Rectal smooth muscle tissue (tissue), 1 donor: ENCODE data around the gene FRMPD2.
"Not testable (repeated sequence)": the region's sequence is repeated elsewhere in the genome, so short reads cannot be mapped to it uniquely, and the experiment has no call there.

Experiments
- H3K27ac ChIP-seq: one replicate; pipeline ENCODE4 v1.7.0; 2013; ENCODE audit warnings: low read depth, low read length, inconsistent platforms
- H3K27me3 ChIP-seq: one replicate; pipeline ENCODE4 v1.7.0; 2013; ENCODE audit warnings: low read length; ENCODE audit not compliant: control insufficient read depth, insufficient read depth
- H3K36me3 ChIP-seq: one replicate; pipeline ENCODE4 v1.7.0; 2013; ENCODE audit warnings: low read length; ENCODE audit not compliant: control insufficient read depth, insufficient read depth
- H3K4me1 ChIP-seq: one replicate; pipeline ENCODE4 v1.7.0; 2013; ENCODE audit warnings: low read length; ENCODE audit not compliant: control insufficient read depth, insufficient read depth
- H3K4me3 ChIP-seq: one replicate; pipeline ENCODE4 v1.7.0; 2013; ENCODE audit warnings: low read length
- H3K9ac ChIP-seq: one replicate; pipeline ENCODE4 v1.7.0; 2013; ENCODE audit warnings: low read length

FRMPD2 gene

DNA sequence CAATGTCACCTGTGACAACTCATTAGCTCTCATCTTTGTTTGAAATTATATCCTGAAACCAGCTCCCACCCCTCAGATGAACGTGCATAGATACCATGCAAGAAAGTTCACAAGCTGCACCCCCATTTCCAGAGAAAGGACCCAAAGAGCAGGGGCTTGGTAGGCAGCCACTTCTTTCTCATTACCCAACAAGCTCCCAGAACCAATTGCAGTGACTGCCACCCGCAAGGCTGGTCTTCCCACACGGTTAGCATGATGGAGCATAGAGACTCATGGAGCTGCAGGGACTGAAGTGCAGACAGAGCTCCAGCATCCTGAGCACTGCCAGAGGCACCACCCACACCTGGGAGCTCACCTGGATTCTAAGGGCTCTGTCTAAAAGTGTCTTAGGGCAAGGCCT lies 28.5 kb downstream of the FRMPD2 start:
- Histone ChIP-seq H3K36me3 (no peaks in the 10 kb centered on the region), H3K4me1 (no peaks in the 10 kb centered on the region), H3K9ac (no peak overlapping the region), H3K4me3 (no peak overlapping the region), H3K27me3 (no peaks in the 10 kb centered on the region), H3K27ac (no peak overlapping the region)

DNA sequence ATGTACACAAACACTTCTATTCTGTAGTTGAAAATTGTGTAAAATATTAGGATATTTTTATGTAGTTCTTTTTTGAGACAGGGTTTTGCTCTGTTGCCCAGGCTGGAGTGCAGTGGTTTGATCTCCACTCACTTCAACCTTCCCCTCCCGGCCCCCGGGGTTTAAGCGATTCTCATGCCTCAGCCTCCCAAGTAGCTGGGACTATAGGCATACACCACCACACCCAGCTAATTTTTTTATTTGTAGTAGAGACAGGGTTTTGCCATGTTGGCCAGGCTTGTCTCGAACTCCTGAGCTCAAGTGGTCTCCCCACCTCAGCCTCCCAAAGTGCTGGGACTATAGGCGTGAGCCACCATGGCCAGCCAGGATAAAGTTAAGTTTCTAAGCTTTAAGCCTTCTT lies 30.6 kb downstream of the FRMPD2 start:
- H3K4me3 ChIP-seq, H3K36me3 ChIP-seq, H3K4me1 ChIP-seq: not testable (repeated sequence)

DNA sequence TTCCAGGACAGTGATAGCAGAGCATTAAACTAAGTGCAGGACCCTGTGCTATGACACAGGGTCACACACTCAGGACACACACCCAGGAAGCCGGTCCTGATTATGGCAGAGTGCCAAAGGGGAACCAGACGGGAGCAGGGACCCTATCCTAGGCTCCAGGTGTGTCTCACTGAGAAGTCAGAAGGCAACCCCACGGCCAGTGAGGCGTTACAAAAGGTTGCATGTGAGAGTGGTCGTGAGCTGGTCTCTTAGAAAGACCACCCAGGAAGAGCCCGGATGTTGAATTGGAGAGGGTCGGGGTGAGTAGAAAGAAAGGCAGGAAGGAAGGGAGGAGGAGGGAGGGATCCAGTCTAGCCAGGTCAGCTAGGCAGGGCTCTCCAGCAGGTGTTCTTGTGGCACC lies 31.0 kb downstream of the FRMPD2 start:
- H3K9ac ChIP-seq: no peak overlapping the region
- no peak overlapping the region for H3K4me3 ChIP-seq
- H3K27ac ChIP-seq: no peak overlapping the region
- no peaks in the 10 kb centered on the region for H3K27me3 ChIP-seq
- no peaks in the 10 kb centered on the region for H3K4me1 ChIP-seq
- no peaks in the 10 kb centered on the region for H3K36me3 ChIP-seq

More for the DNA sequence above, 30.6 kb downstream of the FRMPD2 start:
- not testable (repeated sequence) for H3K27me3 ChIP-seq, H3K9ac ChIP-seq, H3K27ac ChIP-seq

DNA sequence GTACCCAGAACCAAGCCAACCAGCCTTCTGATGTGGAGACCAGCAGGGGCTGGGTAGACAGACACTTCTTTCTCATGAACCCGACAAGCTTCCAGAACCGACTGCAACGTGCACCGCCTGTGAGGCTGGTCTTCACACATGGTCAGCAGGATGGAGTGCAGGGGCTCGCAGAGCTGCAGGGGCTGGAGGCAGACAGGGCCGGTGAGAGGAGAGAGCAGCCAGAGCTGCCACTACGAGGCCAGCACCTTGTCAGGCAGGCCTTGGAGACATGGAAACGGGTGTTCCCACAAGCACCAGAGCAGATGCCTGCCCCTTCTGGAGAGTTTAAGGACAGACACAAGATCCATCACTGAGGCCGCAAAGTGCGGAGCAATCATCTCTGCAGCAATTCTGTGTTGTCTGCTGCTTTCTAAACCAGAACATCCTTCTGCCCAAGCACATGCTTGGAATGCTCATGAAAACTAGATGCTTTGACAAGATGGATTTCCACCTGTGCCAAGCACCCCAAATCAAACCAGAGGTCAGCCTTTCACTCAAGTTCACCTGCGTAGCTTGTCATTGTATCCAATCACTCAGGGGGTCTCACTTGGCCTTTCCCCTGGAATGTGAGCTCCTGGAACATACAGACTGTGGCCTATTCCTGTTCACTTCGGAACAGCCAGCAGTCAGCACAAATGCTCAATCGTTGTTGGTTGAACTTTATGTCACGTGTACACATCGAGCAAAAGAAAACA lies 32.2 kb downstream of the FRMPD2 start:
- H3K9ac ChIP-seq: no peak overlapping the region
- no peaks in the 10 kb centered on the region for H3K27me3 ChIP-seq
- no peak overlapping the region for H3K4me3 ChIP-seq

DNA sequence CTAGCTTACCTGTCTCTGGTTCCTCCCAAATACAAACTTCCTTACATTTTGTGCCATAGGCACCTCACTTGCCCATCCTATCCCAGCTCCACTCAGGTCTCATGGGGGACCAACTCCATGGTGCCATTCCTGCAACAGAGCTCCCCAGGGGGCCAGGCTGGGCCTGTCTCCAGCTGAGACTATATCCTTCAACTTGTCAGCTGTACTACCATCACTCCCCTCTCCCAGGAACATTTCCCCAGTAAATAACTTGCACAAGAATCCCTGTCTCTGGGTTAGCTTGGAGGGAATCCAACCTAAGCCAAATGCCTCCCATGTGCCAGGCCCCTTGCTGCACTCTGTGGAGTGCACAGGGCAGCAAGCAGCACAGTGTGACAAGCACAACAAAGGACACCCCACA lies 33.2 kb downstream of the FRMPD2 start:
- no peak overlapping the region for H3K9ac ChIP-seq
- no peaks in the 10 kb centered on the region for H3K4me1 ChIP-seq
- H3K4me3 ChIP-seq: no peak overlapping the region
- no peaks in the 10 kb centered on the region for H3K36me3 ChIP-seq
- H3K27ac ChIP-seq: no peak overlapping the region
- no peaks in the 10 kb centered on the region for H3K27me3 ChIP-seq

More for the DNA sequence above, 32.2 kb downstream of the FRMPD2 start:
- Histone ChIP-seq H3K36me3 (no peaks in the 10 kb centered on the region), H3K27ac (no peak overlapping the region), H3K4me1 (no peaks in the 10 kb centered on the region)

DNA sequence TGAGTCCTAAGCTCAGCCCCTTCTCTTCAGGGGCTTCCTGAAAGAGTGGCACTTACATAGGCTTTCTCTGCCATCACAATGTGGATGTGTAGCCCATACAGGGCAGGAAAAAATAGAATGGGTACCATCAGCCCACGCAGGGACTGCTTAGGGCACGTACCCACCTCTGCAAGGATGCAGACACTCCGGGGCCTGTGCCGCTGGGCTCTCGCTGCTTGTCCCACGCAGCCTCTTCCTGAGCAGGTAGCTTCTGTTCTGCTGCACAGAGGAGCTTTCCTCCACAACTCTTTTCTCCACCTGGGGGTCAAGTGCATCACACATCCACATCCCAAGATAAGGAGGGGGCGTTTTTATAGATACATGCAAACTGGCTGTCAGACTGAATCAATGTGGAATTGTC lies 34.3 kb downstream of the FRMPD2 start:
- no peak overlapping the region for H3K9ac ChIP-seq
- no peak overlapping the region for H3K4me3 ChIP-seq
- no peaks in the 10 kb centered on the region for H3K27me3 ChIP-seq
- no peaks in the 10 kb centered on the region for H3K4me1 ChIP-seq
- H3K36me3 ChIP-seq: no peaks in the 10 kb centered on the region
- no peak overlapping the region for H3K27ac ChIP-seq

DNA sequence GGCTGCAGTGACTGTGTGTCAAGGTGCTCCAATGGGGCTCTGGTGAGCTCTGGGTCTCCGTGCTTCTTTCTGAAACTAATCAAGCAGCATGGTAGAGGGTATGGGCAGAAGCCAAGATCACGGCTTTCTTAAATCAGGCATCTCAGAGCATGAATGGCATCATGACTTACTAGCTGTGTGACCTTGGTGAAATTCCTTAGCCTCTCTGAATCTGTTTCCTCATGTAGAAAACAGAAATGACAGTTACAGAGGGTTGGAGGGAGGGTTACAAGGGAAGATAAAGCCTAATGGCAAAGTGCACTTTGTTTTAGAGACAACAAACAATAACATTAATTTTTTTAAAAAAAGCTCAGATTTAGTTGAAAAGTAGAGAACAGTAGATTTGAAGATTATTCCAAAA lies 34.9 kb downstream of the FRMPD2 start:
- H3K4me1 ChIP-seq: no peaks in the 10 kb centered on the region
- no peaks in the 10 kb centered on the region for H3K36me3 ChIP-seq
- no peak overlapping the region for H3K4me3 ChIP-seq
- no peak overlapping the region for H3K27ac ChIP-seq
- H3K27me3 ChIP-seq: no peaks in the 10 kb centered on the region
- no peak overlapping the region for H3K9ac ChIP-seq

DNA sequence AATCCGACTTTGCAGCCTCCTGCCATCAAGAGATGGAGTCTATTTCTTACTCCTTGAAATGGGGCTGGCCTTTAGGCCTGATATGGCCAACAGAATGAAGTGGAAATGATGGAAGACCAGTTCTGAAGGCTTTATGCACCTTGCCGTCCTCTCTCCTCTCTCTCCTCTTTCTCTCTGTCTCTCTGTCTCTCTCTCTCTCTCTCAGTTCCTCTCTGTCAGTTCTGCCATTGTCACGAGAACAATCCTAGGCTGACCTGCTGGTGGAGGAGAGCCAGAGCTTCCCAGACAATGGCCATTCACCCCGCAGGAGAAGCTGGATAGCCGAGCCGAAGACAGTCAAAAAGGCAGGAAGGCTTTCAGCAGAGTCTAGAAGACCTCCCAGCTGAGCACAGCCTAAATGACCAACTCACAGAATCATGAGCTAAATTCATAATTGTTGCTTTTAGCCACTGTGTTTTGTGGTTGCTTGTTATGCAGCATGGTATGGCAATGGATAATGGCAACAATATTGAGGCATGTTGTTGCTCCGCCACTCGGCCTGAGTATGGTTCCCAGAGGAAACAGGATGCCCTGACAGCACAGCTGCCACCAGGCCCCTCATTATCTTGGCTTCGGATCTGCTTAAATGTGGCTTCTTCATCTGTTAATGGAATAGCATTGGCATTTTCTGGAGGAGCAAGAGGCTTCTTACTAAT lies 35.5 kb downstream of the FRMPD2 start:
- Histone ChIP-seq H3K27me3 (no peaks in the 10 kb centered on the region), H3K4me3 (no peak overlapping the region), H3K4me1 (no peaks in the 10 kb centered on the region), H3K9ac (no peak overlapping the region), H3K27ac (no peak overlapping the region), H3K36me3 (no peaks in the 10 kb centered on the region)

DNA sequence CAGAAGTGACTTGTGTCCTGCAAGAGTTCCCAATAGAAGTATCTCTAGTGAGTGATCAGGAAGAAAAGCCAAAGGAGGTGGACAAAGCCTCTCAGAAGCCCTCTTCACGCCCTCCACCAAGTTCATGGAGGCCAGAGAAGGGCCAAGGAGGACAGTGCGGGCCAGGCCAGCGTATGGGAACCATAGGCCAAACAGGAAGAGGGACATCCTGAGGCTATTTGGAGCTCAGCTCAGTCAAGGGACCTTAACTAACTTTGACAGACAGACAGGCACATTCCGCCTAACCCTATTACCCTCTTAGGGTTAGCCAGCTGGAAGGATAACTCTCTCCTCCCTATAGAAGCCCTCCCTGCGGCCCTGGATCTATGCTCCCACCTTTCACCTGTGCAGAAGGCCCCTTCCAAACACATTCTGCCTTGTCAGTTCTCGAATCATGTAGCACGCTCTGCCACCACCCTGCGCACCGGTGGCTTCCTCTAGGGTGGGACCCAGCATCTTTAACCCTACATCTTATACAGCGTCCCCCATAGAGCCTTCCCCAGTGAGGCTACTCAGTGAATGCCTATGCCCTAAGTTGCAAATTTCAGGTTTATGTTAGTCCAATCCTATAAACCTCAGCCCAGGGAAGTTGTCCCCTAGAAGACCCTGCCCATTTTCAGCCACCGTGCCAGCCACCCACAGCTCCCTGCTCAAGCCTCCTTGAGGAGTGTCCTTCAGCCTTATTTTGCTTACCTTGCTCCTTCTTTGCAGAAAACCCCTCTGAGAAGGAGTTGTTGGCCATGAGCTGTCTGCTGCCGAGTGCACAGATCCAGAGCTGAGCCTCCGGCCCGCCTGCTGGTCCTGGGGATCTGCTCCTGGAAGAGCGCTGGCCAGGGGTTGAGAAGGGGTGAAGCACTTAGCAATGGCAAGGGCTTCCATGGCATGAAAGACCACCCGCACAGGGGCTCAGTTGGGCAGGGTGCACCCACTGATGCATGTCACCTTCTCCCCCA lies 36.9 kb downstream of the FRMPD2 start:
- H3K9ac ChIP-seq: no peak overlapping the region
- no peak overlapping the region for H3K27ac ChIP-seq
- no peak overlapping the region for H3K4me3 ChIP-seq
- no peaks in the 10 kb centered on the region for H3K4me1 ChIP-seq
- H3K36me3 ChIP-seq: no peaks in the 10 kb centered on the region
- no peaks in the 10 kb centered on the region for H3K27me3 ChIP-seq

DNA sequence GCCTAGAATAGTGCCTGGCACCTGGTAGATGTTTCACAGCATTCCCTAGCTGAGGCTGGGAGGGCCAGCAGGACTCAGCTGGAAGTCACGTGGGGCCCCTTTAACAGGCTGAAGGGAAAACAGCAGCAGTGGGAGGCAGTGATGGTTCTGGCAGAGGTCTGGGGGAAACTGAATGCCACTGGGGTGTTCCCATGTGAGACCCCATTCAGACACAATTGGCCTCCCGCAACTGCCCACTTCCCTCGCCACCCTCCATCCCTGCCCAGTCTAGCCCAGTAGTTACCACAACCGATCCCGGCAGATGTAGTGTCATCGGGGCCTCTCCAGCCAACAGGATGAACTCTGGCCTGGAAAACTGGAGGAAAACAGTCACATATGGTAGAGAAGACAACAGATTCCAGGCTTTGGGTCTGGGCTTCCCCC lies 38.3 kb downstream of the FRMPD2 start:
- Histone ChIP-seq H3K27me3 (no peaks in the 10 kb centered on the region), H3K27ac (no peak overlapping the region), H3K36me3 (no peaks in the 10 kb centered on the region), H3K9ac (no peak overlapping the region), H3K4me1 (no peaks in the 10 kb centered on the region), H3K4me3 (no peak overlapping the region)

DNA sequence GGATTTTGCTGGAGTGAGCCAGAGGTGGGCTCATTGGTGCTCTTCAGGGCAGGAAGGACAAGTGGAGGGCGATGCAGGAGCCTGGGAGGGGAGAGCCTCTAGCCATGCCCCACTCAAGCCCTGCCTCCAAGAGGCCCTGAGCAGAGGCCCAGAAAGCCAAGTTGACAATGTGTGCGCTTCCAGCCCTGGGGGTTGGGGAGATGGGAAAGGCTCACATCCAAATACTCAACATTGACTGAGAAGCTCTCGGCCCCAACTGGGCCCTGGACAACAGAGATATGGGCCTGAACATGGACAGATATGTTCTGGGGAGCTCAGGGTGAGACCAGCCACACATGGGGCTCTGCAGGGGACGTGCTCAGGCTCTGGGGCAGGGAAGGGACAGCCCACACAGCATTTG lies 39.0 kb downstream of the FRMPD2 start:
- Histone ChIP-seq H3K4me1 (no peaks in the 10 kb centered on the region), H3K9ac (no peak overlapping the region), H3K36me3 (no peaks in the 10 kb centered on the region), H3K27me3 (no peaks in the 10 kb centered on the region), H3K4me3 (no peak overlapping the region), H3K27ac (no peak overlapping the region)

DNA sequence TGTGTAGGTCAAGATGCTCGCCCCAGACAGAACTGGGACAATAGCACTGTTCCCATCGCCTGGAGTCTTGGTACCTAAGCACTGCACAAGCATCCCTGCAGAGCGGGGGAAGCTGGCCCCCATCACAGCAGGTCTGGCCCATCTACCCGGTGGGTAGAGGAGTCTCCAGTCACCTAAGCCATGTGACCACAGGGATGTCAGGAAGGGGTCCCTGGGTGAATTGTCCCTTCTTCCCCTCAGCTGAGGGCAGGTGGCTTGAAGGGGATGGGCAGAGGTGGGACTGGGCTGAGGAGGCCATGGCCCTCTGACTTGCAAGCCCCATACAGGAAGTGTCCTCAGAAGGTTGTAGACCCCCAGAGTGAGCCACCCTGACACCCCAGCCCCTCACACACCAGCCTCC lies 39.7 kb downstream of the FRMPD2 start:
- Histone ChIP-seq H3K27ac (no peak overlapping the region), H3K4me3 (no peak overlapping the region), H3K4me1 (no peaks in the 10 kb centered on the region), H3K9ac (no peak overlapping the region), H3K36me3 (no peaks in the 10 kb centered on the region), H3K27me3 (no peaks in the 10 kb centered on the region)
